Mesothelial cell of epicardium (in vitro differentiated cells): ENCODE results near the gene SYTL3. TPM values are rescaled to one million over a fixed set of nuclear protein-coding genes. Genes with fewer than 3 reads are reported as not detected.

Experiments
- DNase-seq, 2 experiments: peaks; one replicate each; pipeline ENCODE4 v3.0.0; 2021; ENCODE audit warnings: low spot score in 2 of 2; ENCODE audit not compliant: unreplicated experiment in 2 of 2
- H3K27ac Mint-ChIP-seq: 2 replicates; pipeline ENCODE4 v1.8.0; 2021; ENCODE audit warnings: mixed read lengths
- H3K27me3 Mint-ChIP-seq: 2 replicates; pipeline ENCODE4 v1.8.0; 2021; ENCODE audit warnings: low read depth, mixed read lengths
- H3K36me3 Mint-ChIP-seq: 2 replicates; pipeline ENCODE4 v1.8.0; 2021; ENCODE audit warnings: mixed read lengths
- H3K4me1 Mint-ChIP-seq: 2 replicates; pipeline ENCODE4 v1.8.0; 2021; ENCODE audit warnings: mixed read lengths
- H3K4me3 Mint-ChIP-seq: 2 replicates; pipeline ENCODE4 v1.8.0; 2021; ENCODE audit warnings: mild to moderate bottlenecking, moderate library complexity, mixed read lengths
- H3K9me3 Mint-ChIP-seq: 2 replicates; pipeline ENCODE4 v1.8.0; 2021; ENCODE audit warnings: mixed read lengths
- total RNA-seq: library from RNA; stranded (reverse); gene quantifications from 3 replicates; pipeline ENCODE4 v1.2.1, GENCODE V29; 2021
- TF ChIP-seq, protein P1 (sequence below): fragments of 200-600 bp; sonication (generic); IDR thresholded peaks from one replicate; pipeline ENCODE4 v1.5.0; 2021; ENCODE audit warnings: antibody characterized with exemption; ENCODE audit not compliant: unreplicated experiment

Gene SYTL3
- total RNA-seq, 1 donor from 2014 or later = 6.1 TPM

DNA sequence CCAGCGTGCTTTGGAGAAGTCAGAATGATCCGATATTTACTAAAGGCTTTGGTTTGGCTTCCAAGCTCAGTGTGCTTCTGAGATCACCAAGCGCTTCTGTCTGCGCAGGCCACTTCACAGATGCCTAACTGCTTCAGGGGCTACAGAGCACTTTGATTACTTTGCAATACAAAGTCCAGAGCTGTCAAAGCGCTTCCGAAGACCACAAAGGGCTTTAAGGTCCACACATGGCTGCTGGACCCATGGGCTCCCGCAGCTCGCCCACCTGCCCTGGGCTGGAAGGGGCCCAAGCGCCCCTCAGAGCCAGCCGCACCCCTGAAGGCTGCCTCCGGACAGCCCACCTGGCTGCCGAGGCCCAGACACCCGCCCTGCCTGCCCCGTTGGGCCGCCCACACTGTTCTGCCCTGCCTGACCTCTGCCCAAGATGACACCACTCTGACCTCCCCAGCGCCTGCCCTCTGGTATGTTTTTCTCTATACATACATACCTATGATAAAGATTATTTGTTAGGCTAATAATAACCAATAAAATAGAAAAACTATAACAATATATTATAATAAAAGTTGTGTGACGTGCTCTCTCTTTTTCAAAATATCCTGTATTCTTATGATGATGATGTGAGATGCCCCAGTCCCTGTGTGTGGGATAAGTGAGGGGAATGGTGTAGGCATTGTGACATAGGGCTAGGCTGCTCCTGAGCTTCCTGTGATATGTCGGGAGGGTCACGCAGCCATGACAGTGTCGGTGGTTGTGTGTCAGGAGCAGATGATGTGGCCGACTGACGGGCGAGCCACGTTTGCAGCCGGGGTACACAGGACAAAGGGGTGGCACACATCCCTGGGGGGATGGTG lies 27.9 kb upstream of the SYTL3 start:
- peaks cover 55% of the 10 kb centered on the region for H3K36me3 Mint-ChIP-seq
- no peaks in the 10 kb centered on the region for H3K4me1 Mint-ChIP-seq
- no peak overlapping the region for H3K4me3 Mint-ChIP-seq
- no peak for DNase-seq
- TF ChIP-seq, protein P1, sequence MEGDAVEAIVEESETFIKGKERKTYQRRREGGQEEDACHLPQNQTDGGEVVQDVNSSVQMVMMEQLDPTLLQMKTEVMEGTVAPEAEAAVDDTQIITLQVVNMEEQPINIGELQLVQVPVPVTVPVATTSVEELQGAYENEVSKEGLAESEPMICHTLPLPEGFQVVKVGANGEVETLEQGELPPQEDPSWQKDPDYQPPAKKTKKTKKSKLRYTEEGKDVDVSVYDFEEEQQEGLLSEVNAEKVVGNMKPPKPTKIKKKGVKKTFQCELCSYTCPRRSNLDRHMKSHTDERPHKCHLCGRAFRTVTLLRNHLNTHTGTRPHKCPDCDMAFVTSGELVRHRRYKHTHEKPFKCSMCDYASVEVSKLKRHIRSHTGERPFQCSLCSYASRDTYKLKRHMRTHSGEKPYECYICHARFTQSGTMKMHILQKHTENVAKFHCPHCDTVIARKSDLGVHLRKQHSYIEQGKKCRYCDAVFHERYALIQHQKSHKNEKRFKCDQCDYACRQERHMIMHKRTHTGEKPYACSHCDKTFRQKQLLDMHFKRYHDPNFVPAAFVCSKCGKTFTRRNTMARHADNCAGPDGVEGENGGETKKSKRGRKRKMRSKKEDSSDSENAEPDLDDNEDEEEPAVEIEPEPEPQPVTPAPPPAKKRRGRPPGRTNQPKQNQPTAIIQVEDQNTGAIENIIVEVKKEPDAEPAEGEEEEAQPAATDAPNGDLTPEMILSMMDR = no peak
- no peaks in the 10 kb centered on the region for H3K27me3 Mint-ChIP-seq
- H3K27ac Mint-ChIP-seq = no peak overlapping the region
- H3K9me3 Mint-ChIP-seq = peaks cover 10% of the 10 kb centered on the region

DNA sequence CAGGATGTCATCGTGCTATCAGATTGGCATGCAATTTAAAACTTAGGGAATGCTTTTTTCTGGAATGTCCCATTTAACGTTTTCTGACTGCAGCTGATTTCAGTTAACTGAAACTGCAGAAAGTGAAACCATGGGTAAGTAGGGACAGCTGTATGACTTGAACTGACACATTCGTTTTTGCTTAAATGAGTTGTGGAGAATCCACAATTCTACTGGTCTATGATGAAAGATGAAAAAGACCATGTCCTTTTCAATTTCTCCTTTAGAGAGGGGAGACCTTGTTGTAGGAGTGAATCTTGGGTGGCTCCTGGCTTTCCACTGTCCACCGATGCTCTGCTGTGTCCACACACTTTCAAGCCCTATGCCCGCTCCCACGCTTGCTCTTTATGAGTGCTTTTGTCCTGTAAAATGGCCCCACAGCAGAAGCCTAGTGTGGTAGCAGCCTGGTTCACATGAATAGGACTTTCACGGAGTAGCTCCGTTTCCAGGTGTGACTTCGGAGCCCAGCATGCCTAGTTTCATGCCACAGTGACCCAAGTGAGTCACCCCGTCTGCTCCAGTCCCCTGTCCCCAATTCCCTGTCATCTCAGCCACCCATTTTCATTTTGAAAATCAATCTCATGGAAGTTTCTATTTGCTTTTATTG lies 27.2 kb upstream of the SYTL3 start:
- H3K27ac Mint-ChIP-seq = no peak overlapping the region
- H3K36me3 Mint-ChIP-seq = peaks cover 53% of the 10 kb centered on the region

DNA sequence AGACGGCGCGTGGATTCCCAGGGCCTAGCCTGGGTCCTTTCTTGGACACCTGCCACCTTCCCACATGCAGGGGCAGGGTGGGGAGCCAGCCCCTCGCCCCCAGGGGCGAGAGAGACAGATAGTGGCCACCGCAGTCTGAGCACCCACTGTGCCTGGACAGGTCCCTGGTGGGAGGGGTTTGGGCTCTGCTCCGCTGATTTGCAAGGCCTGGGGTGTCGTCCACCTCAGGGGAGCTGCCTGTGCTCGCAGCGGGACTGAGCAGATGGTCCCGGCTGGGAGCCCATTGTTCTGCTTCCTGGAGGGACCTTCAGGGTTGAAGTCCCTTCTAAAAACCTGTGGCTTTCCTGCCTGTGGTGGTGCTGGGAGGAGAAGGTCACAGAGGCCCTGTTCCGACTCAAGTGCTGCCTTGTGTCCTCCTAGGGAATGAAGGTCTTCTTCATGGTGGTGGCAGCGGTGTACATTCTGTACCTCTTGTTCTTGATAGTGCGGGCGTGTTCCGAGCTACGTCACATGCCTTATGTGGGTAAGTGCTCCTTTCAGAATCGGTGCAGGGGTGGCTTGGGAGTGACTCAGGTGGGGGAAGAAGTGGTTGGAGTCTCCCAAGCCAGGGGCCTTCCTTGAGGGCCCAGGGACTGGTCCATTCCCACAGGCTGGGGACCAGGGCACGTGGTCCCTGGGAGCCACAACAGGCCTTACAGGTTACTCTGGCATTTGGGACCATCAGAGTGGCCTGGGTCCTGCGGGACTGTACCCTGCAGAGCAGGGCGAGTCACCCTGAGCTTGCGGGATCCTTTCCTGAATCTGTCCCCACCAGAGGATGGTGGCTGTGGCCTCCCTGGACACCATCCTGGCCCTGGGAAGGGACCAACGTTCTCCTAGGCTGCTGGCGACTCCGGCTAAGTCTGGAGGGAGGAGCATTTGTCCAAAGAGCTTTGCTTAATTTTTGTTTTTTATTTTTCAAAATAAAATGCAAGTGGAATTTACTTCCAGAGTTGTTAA lies 24.9 kb upstream of the SYTL3 start:
- Mint-ChIP-seq H3K27me3 (no peaks in the 10 kb centered on the region), H3K4me3 (no peak overlapping the region), H3K36me3 (peaks cover 38% of the 10 kb centered on the region), H3K27ac (no peak overlapping the region), H3K9me3 (peaks cover 3% of the 10 kb centered on the region), H3K4me1 (peaks cover 10% of the 10 kb centered on the region)
- TF ChIP-seq, protein P1 = no peak
- no peak for DNase-seq

More for the DNA sequence above, 27.2 kb upstream of the SYTL3 start:
- no peaks in the 10 kb centered on the region for H3K27me3 Mint-ChIP-seq
- H3K9me3 Mint-ChIP-seq = peaks cover 3% of the 10 kb centered on the region
- H3K4me3 Mint-ChIP-seq = no peak overlapping the region
- TF ChIP-seq, protein P1 = no peak
- peaks cover 4% of the 10 kb centered on the region for H3K4me1 Mint-ChIP-seq
- no peak for DNase-seq

DNA sequence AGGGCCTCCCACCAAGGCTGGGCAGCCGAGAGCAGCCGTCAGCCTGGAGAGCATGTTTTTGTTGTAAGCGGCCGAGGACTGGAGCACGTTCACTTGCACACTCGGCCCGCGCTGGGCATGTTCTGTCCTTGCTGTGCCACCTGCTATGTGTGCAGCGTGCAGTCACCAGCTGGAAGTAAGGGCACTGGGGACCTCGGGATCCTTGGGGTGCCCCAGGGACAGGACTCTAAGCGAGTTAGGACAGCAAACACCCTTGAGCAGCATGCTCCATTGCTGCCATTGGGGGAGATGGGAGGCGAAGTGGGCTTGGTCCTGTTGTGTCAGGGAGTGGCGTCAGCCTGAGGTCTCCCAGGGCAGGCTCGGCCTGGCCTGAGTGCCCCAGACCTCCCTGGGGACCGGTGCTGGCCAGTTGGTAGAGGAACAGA lies 24.0 kb upstream of the SYTL3 start:
- Mint-ChIP-seq H3K4me3 (no peak overlapping the region), H3K9me3 (no peaks in the 10 kb centered on the region), H3K27ac (no peak overlapping the region), H3K4me1 (peaks cover 10% of the 10 kb centered on the region), H3K36me3 (peaks cover 30% of the 10 kb centered on the region), H3K27me3 (no peaks in the 10 kb centered on the region)
- no peak for DNase-seq
- TF ChIP-seq, protein P1 = no peak

DNA sequence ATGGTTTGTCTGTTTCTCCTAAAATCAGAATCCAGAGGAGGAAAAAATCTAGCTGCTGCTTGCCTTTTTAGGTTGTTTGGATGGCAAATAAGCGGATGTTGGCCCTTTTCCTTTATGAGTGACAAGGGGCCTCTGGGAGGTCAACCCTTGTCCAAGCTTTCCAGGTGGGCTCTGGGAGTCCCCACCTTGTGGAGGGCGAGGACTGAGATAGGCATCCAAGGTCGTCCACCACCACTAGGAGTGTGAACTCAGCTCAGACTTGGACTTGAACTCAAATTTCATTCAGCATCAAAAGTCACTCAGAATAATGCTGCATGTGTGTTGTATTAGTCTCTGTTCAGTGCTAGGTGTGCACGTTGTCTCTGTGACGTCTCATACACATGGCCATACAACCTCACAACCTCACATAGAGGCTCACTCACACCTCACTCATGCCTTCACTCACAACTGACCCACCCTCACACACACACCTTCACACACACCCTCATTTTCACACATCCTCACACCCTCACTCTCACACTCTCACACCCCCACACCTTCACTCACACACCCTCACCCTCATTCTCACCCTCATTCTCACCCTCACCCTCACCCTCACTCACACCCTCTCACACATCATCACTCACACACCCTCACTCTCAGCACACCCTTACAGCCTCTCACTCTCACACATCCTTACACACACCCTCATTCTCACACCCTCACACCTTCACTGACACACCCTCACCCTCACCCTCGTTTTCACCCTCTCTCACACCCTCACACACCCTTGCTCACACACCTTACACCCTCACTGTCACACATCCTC lies 23.3 kb upstream of the SYTL3 start:
- H3K9me3 Mint-ChIP-seq = no peaks in the 10 kb centered on the region
- H3K27me3 Mint-ChIP-seq = no peaks in the 10 kb centered on the region
- no peak for DNase-seq
- peaks cover 17% of the 10 kb centered on the region for H3K4me1 Mint-ChIP-seq
- no peak overlapping the region for H3K4me3 Mint-ChIP-seq
- TF ChIP-seq, protein P1 = no peak
- peaks cover 29% of the 10 kb centered on the region for H3K36me3 Mint-ChIP-seq
- H3K27ac Mint-ChIP-seq = no peak overlapping the region
